RWPE1 (cell line): ENCODE measurements around the gene CTSS.

ENCODE experiments used
- CTCF ChIA-PET: fragments of 350-600 bp; sonication (Branson Sonifier 250); formaldehyde crosslinking; extraction: SDS; loops from one replicate; lab custom pipeline; 2021; lab: Yijun Ruan, JAX
- POLR2A ChIA-PET: fragments of 400-600 bp; formaldehyde crosslinking; extraction: SDS; loops from one replicate; lab custom pipeline; 2020; ENCODE audit warnings: antibody characterized with exemption; ENCODE audit not compliant: low non-redundant PET; lab: Yijun Ruan, JAX
- DNase-seq: peaks from one replicate; pipeline ENCODE4 v3.0.0; 2012; ENCODE audit warnings: low spot score
- H3K27ac ChIP-seq: fragments of 450-650 bp; 2 replicates; pipeline ENCODE4 v1.5.1; 2017
- TF ChIP-seq, protein P1 (sequence below): fragments of 450-650 bp; conservative IDR thresholded peaks from 2 replicates; pipeline ENCODE4 v1.5.1; 2017; ENCODE audit warnings: low read depth, mild to moderate bottlenecking

The CTSS gene

DNA sequence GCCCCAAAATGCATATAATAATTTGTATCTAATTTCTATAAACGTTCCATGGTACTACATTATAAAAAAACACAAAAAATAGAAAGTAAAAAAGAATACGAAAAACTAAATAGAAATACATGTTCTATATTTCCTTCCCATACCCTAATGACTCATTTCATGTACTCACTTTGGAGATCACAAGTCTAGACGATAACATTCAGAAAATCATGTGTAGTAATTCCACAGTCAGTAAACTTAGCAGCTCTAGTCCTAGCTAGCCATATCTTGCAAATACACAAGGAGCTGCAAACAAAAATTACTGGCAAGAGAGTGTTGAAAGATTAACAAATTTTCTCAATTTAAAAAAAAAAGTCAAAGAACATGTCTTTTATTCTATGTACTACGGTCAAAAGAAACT, 70.0 kb downstream of the CTSS start:
- CTCF ChIA-PET = interaction anchor here (0.6 to 1.4 kb wide), 2 partner anchors 117 to 363 kb away, joined by 3 to 5 read pairs; no protein-coding TSS in a partner anchor
- TF ChIP-seq, protein P1, sequence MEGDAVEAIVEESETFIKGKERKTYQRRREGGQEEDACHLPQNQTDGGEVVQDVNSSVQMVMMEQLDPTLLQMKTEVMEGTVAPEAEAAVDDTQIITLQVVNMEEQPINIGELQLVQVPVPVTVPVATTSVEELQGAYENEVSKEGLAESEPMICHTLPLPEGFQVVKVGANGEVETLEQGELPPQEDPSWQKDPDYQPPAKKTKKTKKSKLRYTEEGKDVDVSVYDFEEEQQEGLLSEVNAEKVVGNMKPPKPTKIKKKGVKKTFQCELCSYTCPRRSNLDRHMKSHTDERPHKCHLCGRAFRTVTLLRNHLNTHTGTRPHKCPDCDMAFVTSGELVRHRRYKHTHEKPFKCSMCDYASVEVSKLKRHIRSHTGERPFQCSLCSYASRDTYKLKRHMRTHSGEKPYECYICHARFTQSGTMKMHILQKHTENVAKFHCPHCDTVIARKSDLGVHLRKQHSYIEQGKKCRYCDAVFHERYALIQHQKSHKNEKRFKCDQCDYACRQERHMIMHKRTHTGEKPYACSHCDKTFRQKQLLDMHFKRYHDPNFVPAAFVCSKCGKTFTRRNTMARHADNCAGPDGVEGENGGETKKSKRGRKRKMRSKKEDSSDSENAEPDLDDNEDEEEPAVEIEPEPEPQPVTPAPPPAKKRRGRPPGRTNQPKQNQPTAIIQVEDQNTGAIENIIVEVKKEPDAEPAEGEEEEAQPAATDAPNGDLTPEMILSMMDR = no peak
- DNase-seq = peak; percentile 4
- POLR2A ChIA-PET = interaction anchor here (0.6 kb wide), 1 partner anchor 71 kb away, joined by 4 read pairs; no protein-coding TSS in a partner anchor
- H3K27ac ChIP-seq = no peak overlapping the region; the same call in 1 of the 2 replicates

DNA sequence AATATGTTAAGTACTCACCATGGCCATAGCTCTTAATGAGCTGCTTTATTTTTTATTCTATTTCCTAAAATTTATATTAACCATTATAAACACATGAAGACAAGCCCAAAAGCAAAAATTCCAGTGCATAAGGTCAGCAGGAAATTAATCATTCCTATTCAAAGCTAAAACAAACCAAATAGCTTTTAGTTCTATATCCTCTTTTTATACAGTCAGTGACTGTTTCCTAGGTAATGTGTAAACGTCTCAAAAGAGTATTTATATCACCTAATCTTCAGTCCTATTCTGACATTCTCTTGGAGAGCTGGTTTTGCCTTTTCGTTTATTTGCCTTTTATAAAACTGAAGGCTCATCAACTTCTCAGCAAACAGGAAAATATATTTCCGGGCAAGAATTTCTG, 72.9 kb downstream of the CTSS start:
- ChIA-PET POLR2A (interaction anchor here (0.6 kb wide), 1 partner anchor 1345 kb away, joined by 11 read pairs; no protein-coding TSS in a partner anchor), CTCF (interaction anchor here (1.0 kb wide), 1 partner anchor 133 kb away, joined by 4 read pairs; no protein-coding TSS in a partner anchor)
- TF ChIP-seq, protein P1 = no peak
- H3K27ac ChIP-seq = no peak overlapping the region
- peak; percentile 6 for DNase-seq

DNA sequence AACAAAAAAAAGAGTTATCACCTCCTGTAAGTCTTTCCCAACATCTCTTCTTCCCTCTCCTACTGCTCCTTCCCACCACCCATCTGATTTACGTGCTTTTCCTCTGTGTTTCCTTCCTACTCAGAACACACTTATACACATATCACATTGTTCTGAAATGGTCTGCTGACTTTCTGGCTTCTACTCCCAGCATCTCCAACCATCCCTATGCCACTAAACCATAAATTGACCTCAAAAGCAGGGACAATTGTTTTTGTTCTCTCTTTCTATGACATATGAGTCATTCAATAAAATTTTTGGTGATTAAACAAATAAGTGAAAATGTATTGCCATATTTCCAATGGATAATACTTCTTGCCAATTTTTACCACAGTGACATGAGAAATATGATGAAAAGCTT, 76.8 kb downstream of the CTSS start:
- ChIA-PET CTCF (interaction anchor here (0.6 kb wide), 1 partner anchor 11 kb away, joined by 3 read pairs; no protein-coding TSS in a partner anchor), POLR2A (no interaction called here)
- H3K27ac ChIP-seq = no peak overlapping the region
- DNase-seq = no peak
- TF ChIP-seq, protein P1 = no peak

DNA sequence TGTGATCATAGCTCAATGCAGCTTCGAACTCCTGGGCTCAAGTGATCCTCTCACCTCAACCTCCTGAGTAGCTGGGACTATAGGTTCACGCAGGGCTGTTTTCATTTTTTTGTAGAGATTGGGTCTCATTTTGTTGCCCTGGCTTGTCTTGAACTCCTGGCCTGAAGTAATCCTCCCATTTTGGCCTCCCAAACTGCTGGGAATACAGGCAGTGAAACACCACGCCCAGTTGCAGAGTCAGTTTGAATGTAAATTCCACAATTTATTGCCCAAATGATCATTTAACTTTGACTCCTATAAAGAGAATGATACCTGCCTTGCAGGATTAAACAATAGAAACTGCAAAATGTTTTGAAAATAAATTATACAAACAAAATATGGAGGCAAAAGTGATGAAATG, 79.3 kb downstream of the CTSS start:
- DNase-seq = no peak
- POLR2A ChIA-PET = no interaction called here
- H3K27ac ChIP-seq = no peak overlapping the region
- CTCF ChIA-PET = no interaction called here
- TF ChIP-seq, protein P1 = no peak

DNA sequence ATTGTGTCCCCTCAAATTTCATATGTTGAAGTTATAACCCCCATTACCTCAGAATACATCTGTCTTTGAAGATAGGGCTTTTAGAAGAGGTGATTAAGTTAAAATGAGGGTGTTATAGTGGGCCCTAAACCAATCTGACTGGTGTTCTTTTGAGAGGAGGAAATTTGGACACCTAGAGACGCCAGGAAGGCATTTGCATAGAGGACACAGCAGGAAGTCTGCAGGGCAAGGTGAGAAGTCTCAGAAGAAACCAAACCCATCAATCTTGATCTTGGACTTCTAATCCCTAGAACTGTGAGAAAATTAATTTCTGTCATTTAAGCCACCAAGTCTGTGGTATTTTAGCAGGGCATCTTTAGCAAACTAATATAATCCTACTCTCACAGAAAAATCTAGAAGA, 81.7 kb downstream of the CTSS start:
- ChIA-PET CTCF (interaction anchor here (0.6 kb wide), 1 partner anchor 227 kb away, joined by 3 read pairs; no protein-coding TSS in a partner anchor), POLR2A (no interaction called here)
- no peak for DNase-seq
- TF ChIP-seq, protein P1 = no peak
- no peak overlapping the region for H3K27ac ChIP-seq
